WTC11 (cell line): ENCODE measurements around the gene SULF2. TPM values are rescaled to one million over a fixed set of nuclear protein-coding genes. Genes with fewer than 3 reads are reported as not detected.
A peak's percentile ranks its signal among the peaks of the same experiment; 100 is the strongest.

ENCODE experiments used
- ATAC-seq: fragments of 200-7000 bp; cut with Tn5 transposase; 2 replicates; pipeline ENCODE4 v1.10.0; 2021; ENCODE audit warnings: mild to moderate bottlenecking, moderate library complexity
- CTCF ChIA-PET: fragments of 300-600 bp; sonication (Branson Sonifier 250); formaldehyde crosslinking; loops from one replicate; lab custom pipeline; 2021; ENCODE audit warnings: antibody characterized with exemption; lab: Charles Lee
- POLR2A ChIA-PET: fragments of 350-600 bp; sonication (Branson Sonifier 250); formaldehyde crosslinking; loops from one replicate; lab custom pipeline; 2021; ENCODE audit warnings: antibody characterized with exemption; lab: Charles Lee
- DNase-seq: peaks from one replicate; pipeline ENCODE4 v3.0.0; 2021; ENCODE audit warnings: low spot score
- H3K27ac Mint-ChIP-seq: 2 replicates; pipeline ENCODE4 v1.8.0; 2021; ENCODE audit warnings: mixed read lengths
- H3K27me3 Mint-ChIP-seq: 2 replicates; pipeline ENCODE4 v1.8.0; 2021; ENCODE audit warnings: low read depth, mild to moderate bottlenecking, moderate library complexity, mixed read lengths
- H3K36me3 Mint-ChIP-seq: 2 replicates; pipeline ENCODE4 v1.8.0; 2021; ENCODE audit warnings: mixed read lengths
- H3K4me1 Mint-ChIP-seq: 2 replicates; pipeline ENCODE4 v1.8.0; 2022; ENCODE audit warnings: mixed read lengths
- H3K4me3 Mint-ChIP-seq: 2 replicates; pipeline ENCODE4 v1.8.0; 2021; ENCODE audit warnings: mild to moderate bottlenecking, moderate library complexity, mixed read lengths
- H3K9me3 Mint-ChIP-seq: 2 replicates; pipeline ENCODE4 v1.8.0; 2021; ENCODE audit warnings: mixed read lengths
- ESRRA ChIP-seq: sonication (generic); formaldehyde crosslinking; IDR thresholded peaks from 2 replicates; pipeline ENCODE4 v1.8.1; 2022; ENCODE audit warnings: mild to moderate bottlenecking, missing genetic modification reagents, borderline replicate concordance
- GRHL2 ChIP-seq: fragments of 250-450 bp; sonication (Bioruptor Pico); IDR thresholded peaks from 2 replicates; pipeline ENCODE4 v1.8.0; 2022; ENCODE audit warnings: mild to moderate bottlenecking, moderate library complexity; ENCODE audit not compliant: insufficient replicate concordance, severe bottlenecking
- JUN ChIP-seq: sonication (generic); formaldehyde crosslinking; IDR thresholded peaks from 2 replicates; pipeline ENCODE4 v1.8.0; 2023; ENCODE audit warnings: mild to moderate bottlenecking, missing genetic modification reagents
- KAT7 ChIP-seq: sonication (generic); formaldehyde crosslinking; IDR thresholded peaks from 2 replicates; pipeline ENCODE4 v1.8.1; 2023; ENCODE audit warnings: missing genetic modification reagents, mild to moderate bottlenecking, borderline replicate concordance
- NFATC4 ChIP-seq: fragments of 250-450 bp; sonication (Bioruptor Pico); IDR thresholded peaks from 2 replicates; pipeline ENCODE4 v1.9.0; 2021; ENCODE audit warnings: mild to moderate bottlenecking
- NFYB ChIP-seq: sonication (generic); formaldehyde crosslinking; conservative IDR thresholded peaks from 2 replicates; pipeline ENCODE4 v1.8.0; 2022; ENCODE audit warnings: low read depth, missing genetic modification reagents
- PRRX2 ChIP-seq: fragments of 250-450 bp; sonication (Bioruptor Pico); IDR thresholded peaks from 2 replicates; pipeline ENCODE4 v1.8.0; 2021; ENCODE audit warnings: mild to moderate bottlenecking
- SMAD3 ChIP-seq: sonication (generic); formaldehyde crosslinking; IDR thresholded peaks from 2 replicates; pipeline ENCODE4 v1.8.0; 2022; ENCODE audit warnings: missing genetic modification reagents, mild to moderate bottlenecking, borderline replicate concordance
- SMAD4 ChIP-seq: sonication (generic); formaldehyde crosslinking; IDR thresholded peaks from 2 replicates; pipeline ENCODE4 v1.8.0; 2022; ENCODE audit warnings: mild to moderate bottlenecking, missing genetic modification reagents
- TCF7 ChIP-seq: sonication (generic); formaldehyde crosslinking; IDR thresholded peaks from 2 replicates; pipeline ENCODE4 v1.8.0; 2022; ENCODE audit warnings: mild to moderate bottlenecking, low read depth, missing genetic modification reagents, moderate library complexity
- ZBTB21 ChIP-seq: sonication (generic); formaldehyde crosslinking; IDR thresholded peaks from 2 replicates; pipeline ENCODE4 v1.8.1; 2023; ENCODE audit warnings: mild to moderate bottlenecking, missing genetic modification reagents, borderline replicate concordance
- ZNF219 ChIP-seq: sonication (generic); formaldehyde crosslinking; IDR thresholded peaks from 2 replicates; pipeline ENCODE4 v1.8.0; 2023; ENCODE audit warnings: missing genetic modification reagents, mild to moderate bottlenecking, borderline replicate concordance
- total RNA-seq: library from RNA; stranded (reverse); gene quantifications from 3 replicates; pipeline ENCODE4 v1.2.3, GENCODE V29; 2021
- TF ChIP-seq, protein P1 (sequence below): sonication (generic); formaldehyde crosslinking; conservative IDR thresholded peaks from 2 replicates; pipeline ENCODE4 v1.8.1; 2022; ENCODE audit warnings: mild to moderate bottlenecking, missing genetic modification reagents
- TF ChIP-seq, protein P2 (sequence below): sonication (generic); formaldehyde crosslinking; IDR thresholded peaks from 2 replicates; pipeline ENCODE4 v1.8.0; 2022; ENCODE audit warnings: mild to moderate bottlenecking, missing genetic modification reagents
- TF ChIP-seq, protein P3 (sequence below): sonication (generic); formaldehyde crosslinking; IDR thresholded peaks from 2 replicates; pipeline ENCODE4 v1.8.1; 2023; ENCODE audit warnings: mild to moderate bottlenecking, missing genetic modification reagents, moderate library complexity
- TF ChIP-seq, protein P4 (sequence below): sonication (generic); formaldehyde crosslinking; IDR thresholded peaks from 2 replicates; pipeline ENCODE4 v1.8.1; 2023; ENCODE audit warnings: mild to moderate bottlenecking, missing genetic modification reagents, moderate library complexity
- TF ChIP-seq, protein P5 (sequence below): sonication (generic); formaldehyde crosslinking; IDR thresholded peaks from 2 replicates; pipeline ENCODE4 v1.8.1; 2023; ENCODE audit warnings: mild to moderate bottlenecking, missing genetic modification reagents
- TF ChIP-seq, protein P6 (sequence below): sonication (generic); formaldehyde crosslinking; IDR thresholded peaks from 2 replicates; pipeline ENCODE4 v1.8.1; 2023; ENCODE audit warnings: mild to moderate bottlenecking, missing genetic modification reagents
- TF ChIP-seq, protein P7 (sequence below): fragments of 250-450 bp; sonication (Bioruptor Pico); IDR thresholded peaks from 2 replicates; pipeline ENCODE4 v1.9.0; 2021; ENCODE audit warnings: mild to moderate bottlenecking
- TF ChIP-seq, protein P8 (sequence below): fragments of 250-450 bp; sonication (Bioruptor Pico); IDR thresholded peaks from 2 replicates; pipeline ENCODE4 v1.9.0; 2021; ENCODE audit warnings: mild to moderate bottlenecking

SULF2 gene
- total RNA-seq, 1 experiment from 2014 or later = 36.0 TPM

DNA sequence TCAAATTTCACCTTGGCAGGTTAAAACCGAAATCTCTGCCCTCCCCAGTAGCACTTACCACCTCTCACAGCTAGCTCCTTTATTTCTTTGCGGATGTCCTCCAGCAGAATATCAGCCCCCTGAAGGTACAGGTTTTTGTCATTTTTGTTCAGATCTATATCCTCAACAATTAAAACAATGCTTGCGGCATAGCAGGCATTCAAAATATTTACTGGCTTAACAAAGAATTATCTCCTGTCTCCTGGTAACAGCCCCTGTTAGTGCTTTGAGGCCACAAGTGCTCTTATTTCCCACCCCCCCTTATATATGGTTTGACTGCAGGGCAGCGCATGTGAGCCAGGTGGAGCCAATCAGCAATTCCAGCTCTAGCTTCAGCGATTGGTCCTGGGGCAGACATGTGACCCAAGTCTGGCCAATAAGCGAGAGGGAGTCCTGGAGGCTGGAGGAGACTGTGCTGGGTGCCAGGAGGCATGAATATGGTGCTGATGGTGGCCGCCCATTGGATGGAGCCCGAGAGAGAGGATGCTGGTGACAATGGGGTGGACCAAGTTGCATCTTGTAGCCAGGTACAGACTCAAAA lies 21.0 kb downstream of the SULF2 start:
- Mint-ChIP-seq H3K4me1 (peaks cover 53% of the 10 kb centered on the region), H3K27me3 (no peaks in the 10 kb centered on the region), H3K36me3 (0 out of 2 replicates have a peak, but pooled peaks cover 4% of the 10 kb centered on the region), H3K9me3 (peaks cover 5% of the 10 kb centered on the region; the same call in 1 of the 2 replicates), H3K4me3 (no peak overlapping the region), H3K27ac (no peak overlapping the region)
- ChIA-PET CTCF (no interaction called here), POLR2A (no interaction called here)
- peak; percentile 39 for TF ChIP-seq NFYB (CRISPR knock-in tag)
- no peak for TF ChIP-seq ZBTB21 (CRISPR knock-in tag)
- TF ChIP-seq, protein P1, sequence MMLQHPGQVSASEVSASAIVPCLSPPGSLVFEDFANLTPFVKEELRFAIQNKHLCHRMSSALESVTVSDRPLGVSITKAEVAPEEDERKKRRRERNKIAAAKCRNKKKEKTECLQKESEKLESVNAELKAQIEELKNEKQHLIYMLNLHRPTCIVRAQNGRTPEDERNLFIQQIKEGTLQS = no peak
- no peak for TF ChIP-seq ZNF219 (CRISPR knock-in tag)
- no peak for TF ChIP-seq PRRX2 (CRISPR knock-in tag)
- TF ChIP-seq, protein P2, sequence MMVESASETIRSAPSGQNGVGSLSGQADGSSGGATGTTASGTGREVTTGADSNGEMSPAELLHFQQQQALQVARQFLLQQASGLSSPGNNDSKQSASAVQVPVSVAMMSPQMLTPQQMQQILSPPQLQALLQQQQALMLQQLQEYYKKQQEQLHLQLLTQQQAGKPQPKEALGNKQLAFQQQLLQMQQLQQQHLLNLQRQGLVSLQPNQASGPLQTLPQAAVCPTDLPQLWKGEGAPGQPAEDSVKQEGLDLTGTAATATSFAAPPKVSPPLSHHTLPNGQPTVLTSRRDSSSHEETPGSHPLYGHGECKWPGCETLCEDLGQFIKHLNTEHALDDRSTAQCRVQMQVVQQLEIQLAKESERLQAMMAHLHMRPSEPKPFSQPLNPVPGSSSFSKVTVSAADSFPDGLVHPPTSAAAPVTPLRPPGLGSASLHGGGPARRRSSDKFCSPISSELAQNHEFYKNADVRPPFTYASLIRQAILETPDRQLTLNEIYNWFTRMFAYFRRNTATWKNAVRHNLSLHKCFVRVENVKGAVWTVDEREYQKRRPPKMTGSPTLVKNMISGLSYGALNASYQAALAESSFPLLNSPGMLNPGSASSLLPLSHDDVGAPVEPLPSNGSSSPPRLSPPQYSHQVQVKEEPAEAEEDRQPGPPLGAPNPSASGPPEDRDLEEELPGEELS = no peak
- TF ChIP-seq, protein P3, sequence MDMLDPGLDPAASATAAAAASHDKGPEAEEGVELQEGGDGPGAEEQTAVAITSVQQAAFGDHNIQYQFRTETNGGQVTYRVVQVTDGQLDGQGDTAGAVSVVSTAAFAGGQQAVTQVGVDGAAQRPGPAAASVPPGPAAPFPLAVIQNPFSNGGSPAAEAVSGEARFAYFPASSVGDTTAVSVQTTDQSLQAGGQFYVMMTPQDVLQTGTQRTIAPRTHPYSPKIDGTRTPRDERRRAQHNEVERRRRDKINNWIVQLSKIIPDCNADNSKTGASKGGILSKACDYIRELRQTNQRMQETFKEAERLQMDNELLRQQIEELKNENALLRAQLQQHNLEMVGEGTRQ (CRISPR knock-in tag) = peak; percentile 80
- TF ChIP-seq NFATC4 (CRISPR knock-in tag) = no peak
- no peak for TF ChIP-seq GRHL2 (CRISPR knock-in tag)
- no peak for ATAC-seq
- no peak for DNase-seq

DNA sequence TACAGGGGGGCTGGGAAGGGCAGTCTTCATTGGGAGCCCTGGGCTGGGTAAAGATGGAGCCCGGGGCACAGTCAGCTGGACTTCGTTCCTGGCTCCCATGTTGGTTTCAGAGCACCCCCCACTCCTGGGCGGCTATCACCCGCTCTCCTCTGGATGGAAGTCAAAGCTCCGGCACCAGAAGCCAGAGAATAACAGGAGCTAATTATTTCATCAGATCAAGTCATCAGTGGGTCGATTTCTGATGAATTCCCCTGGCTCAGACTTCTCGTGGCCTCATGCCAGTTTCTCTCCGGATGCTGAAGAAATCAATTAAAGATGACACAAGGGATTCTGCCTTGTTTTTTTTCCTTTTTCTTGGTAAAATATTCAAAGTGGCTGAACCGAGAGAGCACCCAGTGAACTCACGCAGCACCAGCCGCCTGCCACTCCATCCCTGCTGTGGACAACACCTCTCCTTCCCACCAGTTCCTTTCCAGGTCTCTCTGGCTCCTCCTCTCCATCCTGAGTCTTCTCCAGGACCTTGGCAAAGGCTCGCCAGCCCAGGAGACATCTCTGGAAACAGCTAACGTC lies 22.5 kb downstream of the SULF2 start:
- Mint-ChIP-seq H3K4me3 (no peak overlapping the region), H3K27me3 (no peaks in the 10 kb centered on the region), H3K36me3 (0 out of 2 replicates have a peak, but pooled peaks cover 4% of the 10 kb centered on the region), H3K9me3 (peaks cover 5% of the 10 kb centered on the region; the same call in 1 of the 2 replicates), H3K4me1 (peaks cover 64% of the 10 kb centered on the region), H3K27ac (0 out of 2 replicates have a peak overlapping the region, but pooled peaks have one; percentile 52)
- ChIA-PET POLR2A (no interaction called here), CTCF (no interaction called here)
- ATAC-seq (no peak), DNase-seq (no peak)
- TF ChIP-seq ZNF219 (CRISPR knock-in tag) (no peak), KAT7 (CRISPR knock-in tag) (no peak), SMAD4 (CRISPR knock-in tag) (no peak), TCF7 (CRISPR knock-in tag) (no peak), SMAD3 (CRISPR knock-in tag) (no peak), NFATC4 (CRISPR knock-in tag) (no peak), JUN (CRISPR knock-in tag) (no peak), ESRRA (no peak)
- TF ChIP-seq, protein P4, sequence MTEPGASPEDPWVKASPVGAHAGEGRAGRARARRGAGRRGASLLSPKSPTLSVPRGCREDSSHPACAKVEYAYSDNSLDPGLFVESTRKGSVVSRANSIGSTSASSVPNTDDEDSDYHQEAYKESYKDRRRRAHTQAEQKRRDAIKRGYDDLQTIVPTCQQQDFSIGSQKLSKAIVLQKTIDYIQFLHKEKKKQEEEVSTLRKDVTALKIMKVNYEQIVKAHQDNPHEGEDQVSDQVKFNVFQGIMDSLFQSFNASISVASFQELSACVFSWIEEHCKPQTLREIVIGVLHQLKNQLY = no peak
- TF ChIP-seq, protein P5, sequence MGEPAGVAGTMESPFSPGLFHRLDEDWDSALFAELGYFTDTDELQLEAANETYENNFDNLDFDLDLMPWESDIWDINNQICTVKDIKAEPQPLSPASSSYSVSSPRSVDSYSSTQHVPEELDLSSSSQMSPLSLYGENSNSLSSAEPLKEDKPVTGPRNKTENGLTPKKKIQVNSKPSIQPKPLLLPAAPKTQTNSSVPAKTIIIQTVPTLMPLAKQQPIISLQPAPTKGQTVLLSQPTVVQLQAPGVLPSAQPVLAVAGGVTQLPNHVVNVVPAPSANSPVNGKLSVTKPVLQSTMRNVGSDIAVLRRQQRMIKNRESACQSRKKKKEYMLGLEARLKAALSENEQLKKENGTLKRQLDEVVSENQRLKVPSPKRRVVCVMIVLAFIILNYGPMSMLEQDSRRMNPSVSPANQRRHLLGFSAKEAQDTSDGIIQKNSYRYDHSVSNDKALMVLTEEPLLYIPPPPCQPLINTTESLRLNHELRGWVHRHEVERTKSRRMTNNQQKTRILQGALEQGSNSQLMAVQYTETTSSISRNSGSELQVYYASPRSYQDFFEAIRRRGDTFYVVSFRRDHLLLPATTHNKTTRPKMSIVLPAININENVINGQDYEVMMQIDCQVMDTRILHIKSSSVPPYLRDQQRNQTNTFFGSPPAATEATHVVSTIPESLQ = no peak
- TF ChIP-seq, protein P6, sequence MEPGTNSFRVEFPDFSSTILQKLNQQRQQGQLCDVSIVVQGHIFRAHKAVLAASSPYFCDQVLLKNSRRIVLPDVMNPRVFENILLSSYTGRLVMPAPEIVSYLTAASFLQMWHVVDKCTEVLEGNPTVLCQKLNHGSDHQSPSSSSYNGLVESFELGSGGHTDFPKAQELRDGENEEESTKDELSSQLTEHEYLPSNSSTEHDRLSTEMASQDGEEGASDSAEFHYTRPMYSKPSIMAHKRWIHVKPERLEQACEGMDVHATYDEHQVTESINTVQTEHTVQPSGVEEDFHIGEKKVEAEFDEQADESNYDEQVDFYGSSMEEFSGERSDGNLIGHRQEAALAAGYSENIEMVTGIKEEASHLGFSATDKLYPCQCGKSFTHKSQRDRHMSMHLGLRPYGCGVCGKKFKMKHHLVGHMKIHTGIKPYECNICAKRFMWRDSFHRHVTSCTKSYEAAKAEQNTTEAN (CRISPR knock-in tag) = no peak
- TF ChIP-seq, protein P7, sequence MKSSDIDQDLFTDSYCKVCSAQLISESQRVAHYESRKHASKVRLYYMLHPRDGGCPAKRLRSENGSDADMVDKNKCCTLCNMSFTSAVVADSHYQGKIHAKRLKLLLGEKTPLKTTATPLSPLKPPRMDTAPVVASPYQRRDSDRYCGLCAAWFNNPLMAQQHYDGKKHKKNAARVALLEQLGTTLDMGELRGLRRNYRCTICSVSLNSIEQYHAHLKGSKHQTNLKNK = no peak
- TF ChIP-seq, protein P8, sequence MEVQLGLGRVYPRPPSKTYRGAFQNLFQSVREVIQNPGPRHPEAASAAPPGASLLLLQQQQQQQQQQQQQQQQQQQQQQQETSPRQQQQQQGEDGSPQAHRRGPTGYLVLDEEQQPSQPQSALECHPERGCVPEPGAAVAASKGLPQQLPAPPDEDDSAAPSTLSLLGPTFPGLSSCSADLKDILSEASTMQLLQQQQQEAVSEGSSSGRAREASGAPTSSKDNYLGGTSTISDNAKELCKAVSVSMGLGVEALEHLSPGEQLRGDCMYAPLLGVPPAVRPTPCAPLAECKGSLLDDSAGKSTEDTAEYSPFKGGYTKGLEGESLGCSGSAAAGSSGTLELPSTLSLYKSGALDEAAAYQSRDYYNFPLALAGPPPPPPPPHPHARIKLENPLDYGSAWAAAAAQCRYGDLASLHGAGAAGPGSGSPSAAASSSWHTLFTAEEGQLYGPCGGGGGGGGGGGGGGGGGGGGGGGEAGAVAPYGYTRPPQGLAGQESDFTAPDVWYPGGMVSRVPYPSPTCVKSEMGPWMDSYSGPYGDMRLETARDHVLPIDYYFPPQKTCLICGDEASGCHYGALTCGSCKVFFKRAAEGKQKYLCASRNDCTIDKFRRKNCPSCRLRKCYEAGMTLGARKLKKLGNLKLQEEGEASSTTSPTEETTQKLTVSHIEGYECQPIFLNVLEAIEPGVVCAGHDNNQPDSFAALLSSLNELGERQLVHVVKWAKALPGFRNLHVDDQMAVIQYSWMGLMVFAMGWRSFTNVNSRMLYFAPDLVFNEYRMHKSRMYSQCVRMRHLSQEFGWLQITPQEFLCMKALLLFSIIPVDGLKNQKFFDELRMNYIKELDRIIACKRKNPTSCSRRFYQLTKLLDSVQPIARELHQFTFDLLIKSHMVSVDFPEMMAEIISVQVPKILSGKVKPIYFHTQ (CRISPR knock-in tag) = no peak
